ENCODE measurements around the gene NTSR2.

NTSR2 gene

GRCh38 chr2:11628675-11629074 lies 41.3 kb downstream of the NTSR2 start:
- TF ChIP-seq CTCF (IDR thresholded peaks at IDR 0.05; ENCODE audit: low read depth, low read length): no peak
- H3K4me3 ChIP-seq (ENCODE audit: low read depth, low read length): no peak overlapping the region

GRCh38 chr2:11625671-11626070 lies 44.3 kb downstream of the NTSR2 start:
- no peak for TF ChIP-seq CTCF (IDR thresholded peaks at IDR 0.05; ENCODE audit: low read depth, low read length)
- H3K4me3 ChIP-seq (ENCODE audit: low read depth, low read length): no peak overlapping the region

- TF ChIP-seq CTCF (IDR thresholded peaks at IDR 0.05; ENCODE audit: low read depth, low read length): no peak
- H3K4me3 ChIP-seq (ENCODE audit: low read depth, low read length): no peak overlapping the region
These were observed 45.1 kb downstream of the NTSR2 start for GRCh38 chr2:11624893-11625292.

GRCh38 chr2:11622611-11623010 lies 47.4 kb downstream of the NTSR2 start:
- H3K4me3 ChIP-seq (ENCODE audit: low read depth, low read length): no peak overlapping the region
- TF ChIP-seq CTCF (IDR thresholded peaks at IDR 0.05; ENCODE audit: low read depth, low read length): no peak

GRCh38 chr2:11621410-11621809 lies 48.6 kb downstream of the NTSR2 start:
- TF ChIP-seq CTCF (IDR thresholded peaks at IDR 0.05; ENCODE audit: low read depth, low read length): no peak
- H3K4me3 ChIP-seq (ENCODE audit: low read depth, low read length): no peak overlapping the region

GRCh38 chr2:11618708-11619062 lies 51.3 kb downstream of the NTSR2 start:
- TF ChIP-seq CTCF (IDR thresholded peaks at IDR 0.05; ENCODE audit: low read depth, low read length): no peak
- no peak overlapping the region for H3K4me3 ChIP-seq (ENCODE audit: low read depth, low read length)

- H3K4me3 ChIP-seq (ENCODE audit: low read depth, low read length): no peak overlapping the region
- TF ChIP-seq CTCF (IDR thresholded peaks at IDR 0.05; ENCODE audit: low read depth, low read length): no peak
These were observed 51.8 kb downstream of the NTSR2 start for GRCh38 chr2:11617984-11618707.

Measured in WI38 (cell line).